HL-60/S4 treated with retinoic acid at 250 ng/mL for 4 days and 3 days (cell line): Measurements from ENCODE around the gene PAXX.

Experiments
- in situ Hi-C: fragments of 300-500 bp; cut with MboI; formaldehyde crosslinking; loops from 2 replicates; pipeline ENCODE4 v1.7.0; 2022; ENCODE audit warnings: low sequenced_read_pairs

Gene PAXX

DNA sequence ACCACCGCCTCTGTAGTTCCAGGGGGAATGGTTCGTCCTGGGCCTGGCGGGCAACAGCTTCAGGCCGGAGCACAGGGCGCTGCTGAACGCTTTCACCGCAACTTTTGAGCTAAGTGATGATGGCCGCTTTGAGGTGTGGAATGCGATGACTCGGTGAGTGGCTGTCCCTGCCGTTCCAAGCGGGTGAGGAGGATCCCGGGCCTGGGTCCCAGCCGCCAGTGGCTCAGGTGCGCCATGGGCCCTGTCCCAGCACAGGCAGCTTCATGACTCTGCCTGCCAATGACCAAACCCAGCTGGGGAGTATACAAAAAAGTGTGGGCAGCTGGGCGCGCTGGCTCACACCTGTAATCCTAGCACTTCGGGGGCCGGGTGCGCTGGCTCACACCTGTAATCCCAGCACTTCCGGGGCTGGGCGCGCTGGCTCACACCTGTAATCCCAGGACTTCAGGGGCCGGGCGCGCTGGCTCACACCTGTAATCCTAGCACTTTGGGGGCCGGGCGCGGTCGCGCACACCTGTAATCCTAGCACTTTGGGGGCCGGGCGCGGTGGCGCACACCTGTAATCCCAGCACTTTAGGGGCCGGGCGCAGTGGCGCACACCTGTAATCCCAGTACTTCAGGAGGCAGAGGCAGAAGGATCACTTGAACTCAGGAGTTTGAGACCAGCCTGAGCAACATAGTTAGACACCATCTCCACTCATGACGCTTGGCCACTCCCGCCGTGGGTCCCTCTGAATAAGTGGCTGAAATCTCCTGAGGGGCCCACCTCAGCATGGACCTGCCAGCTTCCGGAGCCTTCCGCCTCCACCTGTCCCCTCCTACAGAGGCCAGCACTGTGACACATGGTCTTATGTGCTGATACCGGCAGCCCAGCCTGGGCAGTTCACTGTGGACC lies 39.1 kb upstream of the PAXX start:
- in situ Hi-C loops = no loop called here

DNA sequence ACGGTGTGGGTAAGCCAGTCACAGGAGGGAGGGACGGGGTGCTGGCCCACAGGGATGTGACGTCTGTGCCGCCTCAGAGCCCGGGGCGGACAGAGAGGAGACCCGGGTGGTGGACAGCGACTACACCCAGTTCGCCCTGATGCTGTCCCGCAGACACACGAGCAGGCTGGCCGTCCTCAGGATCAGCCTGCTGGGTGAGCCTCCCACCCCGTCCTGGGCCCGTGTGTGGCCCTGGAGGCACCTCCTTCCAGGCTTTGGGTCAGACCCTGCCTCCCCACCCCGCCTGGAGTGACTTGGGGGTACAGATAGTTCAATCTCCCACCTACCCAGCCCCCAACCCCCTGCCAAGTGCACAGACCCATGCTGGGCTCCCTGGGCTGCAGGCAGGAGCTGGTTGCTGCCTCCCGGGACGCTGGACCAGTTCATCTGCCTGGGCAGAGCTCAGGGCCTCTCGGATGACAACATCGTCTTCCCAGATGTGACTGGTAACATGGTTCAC lies 38.4 kb upstream of the PAXX start:
- in situ Hi-C loops = no loop called here

DNA sequence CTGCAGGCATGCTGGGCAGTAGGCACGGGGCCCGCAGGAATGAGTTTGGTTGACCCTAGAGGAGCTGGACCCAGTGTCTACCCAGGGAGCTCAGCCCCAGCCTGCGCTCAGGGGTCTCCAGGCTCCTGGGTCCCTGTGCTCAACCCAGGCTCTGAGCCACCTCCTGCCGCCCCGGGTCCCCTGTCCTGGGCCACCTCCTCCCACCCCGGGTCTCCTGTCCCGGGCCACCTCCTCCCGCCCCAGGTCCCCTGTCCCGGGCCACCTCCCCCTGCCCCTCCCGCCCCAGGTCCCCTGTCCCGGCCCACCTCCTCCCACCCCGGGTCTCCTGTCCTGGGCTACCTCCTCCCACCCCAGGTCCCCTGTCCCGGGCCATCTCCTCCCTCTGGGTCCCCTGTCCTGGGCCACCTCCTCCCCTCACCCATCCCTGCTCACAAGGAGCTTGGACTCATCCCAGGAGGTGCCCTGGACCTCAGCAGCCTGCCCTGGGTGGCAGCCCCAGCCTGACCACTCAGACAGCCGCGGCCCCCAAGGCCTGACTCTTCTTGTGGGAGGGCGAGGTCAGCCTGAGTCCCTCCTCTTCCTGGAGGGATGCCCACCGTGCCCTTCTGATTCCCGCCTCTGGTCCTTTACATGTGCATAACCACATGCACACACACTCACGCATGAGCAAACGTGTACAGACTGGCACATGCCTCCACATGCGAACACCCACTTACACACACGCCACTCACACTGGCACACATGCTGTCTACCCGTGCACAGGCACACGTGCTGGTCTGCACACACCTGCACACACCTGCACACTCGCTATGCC lies 37.7 kb upstream of the PAXX start:
- in situ Hi-C loops = no loop called here

DNA sequence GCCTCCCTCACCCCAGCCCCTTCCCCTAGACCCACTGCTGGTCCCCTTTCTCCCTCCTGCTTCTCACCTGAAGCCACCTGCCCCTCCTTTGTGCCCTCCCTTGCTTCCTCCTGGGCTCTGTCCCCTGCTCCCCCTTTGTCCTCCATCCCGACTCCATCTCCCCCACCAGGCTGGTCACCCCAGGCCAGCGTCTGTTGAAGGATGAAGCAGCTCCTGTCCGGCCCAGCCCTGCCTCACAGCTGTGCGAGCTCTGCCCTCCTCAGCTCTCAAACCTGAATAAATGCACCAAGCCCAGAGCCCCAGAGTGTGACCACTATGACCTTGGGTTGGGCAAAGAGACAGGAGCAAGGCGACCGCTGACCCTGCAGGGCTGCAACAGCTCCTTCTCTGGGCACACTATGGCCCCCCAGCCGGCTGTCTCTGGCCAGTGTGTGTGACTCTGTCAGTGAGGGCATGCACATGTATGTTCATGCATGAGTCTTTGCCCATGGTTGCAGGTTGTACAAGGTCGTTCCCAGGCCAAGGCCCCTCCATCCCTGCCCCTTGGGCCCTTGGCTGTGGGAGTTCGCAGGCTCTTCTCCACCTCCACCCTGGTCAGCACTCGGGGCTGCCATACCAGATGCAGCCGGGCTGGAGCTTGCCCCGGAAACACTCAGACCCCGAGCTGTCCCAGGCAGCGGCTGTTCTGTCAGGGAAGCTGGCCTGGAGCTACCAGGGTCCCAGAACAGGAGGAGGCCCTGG lies 36.9 kb upstream of the PAXX start:
- in situ Hi-C loops = no loop called here

DNA sequence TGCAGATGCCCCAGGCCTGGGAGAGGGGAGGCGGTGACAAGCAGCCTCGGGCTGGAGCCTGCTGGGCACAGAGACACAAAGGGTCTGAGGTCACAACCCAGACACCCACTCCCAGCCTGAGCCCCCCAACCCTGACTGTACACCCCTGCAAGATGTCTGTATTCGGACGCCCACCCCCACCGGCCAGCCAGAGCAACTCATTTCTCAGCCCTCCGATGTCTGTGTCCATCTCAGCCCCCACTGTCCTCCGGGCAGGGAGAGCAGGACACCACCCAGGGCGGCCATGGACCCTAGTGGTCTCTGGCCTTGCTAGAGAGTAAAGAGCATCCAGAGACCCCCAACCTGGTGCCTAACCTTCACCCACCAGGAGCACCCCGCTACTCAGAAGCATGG lies 36.3 kb upstream of the PAXX start:
- in situ Hi-C loops = no loop called here

DNA sequence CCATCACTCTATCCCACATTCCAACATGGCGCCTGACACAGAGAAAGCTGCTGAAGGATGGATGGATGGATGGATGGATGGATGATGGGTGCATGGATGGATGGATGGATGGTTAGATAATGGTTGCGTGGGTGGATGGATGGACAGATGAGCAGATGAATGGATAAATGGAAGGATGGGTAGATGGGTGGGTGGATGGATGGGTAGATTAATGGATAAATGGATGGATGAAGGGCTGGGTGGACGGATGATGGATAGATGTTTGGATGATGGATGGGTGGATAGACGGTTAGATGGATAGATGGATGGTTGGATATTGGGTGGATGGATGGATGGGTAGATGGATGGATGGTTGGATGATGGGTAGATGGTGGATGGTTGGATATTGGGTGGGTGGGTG lies 35.6 kb upstream of the PAXX start:
- in situ Hi-C loops = no loop called here

DNA sequence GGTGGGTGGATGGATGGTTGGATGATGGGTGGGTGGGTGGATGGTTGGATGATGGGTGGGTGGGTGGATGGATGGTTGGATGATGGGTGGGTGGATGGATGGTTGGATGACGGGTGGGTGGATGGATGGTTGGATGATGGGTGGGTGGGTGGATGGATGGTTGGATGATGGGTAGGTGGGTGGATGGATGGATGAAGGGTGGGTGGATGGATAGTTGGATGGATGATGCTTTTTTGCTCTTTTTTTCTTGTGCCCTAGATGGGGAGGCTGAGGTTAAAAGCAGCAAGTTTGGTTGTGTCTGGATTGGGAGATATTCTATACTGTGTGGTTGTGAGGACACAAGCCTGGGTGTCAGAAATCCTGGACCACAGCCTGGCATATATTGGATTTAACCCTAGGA lies 34.8 kb upstream of the PAXX start:
- in situ Hi-C loops = no loop called here

DNA sequence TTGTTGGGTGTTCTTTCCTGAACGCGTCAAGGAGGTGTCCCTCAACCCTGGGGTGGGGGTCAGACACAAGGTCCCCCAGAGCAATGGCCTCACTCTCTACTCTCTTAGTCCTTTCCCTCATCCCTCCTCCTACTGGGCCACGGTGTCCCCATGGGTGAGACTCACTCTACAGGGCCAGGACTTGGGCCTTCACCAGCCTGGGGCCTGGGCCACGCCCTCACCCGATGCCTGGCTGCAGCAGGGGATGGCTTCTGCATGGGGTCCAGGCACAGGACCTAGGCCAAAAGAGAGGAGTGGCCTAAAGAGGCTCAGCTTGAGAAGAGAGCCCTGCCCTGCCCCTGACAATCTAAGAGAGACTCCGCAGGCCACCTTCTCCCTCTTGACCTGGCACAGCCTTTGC lies 34.3 kb upstream of the PAXX start:
- in situ Hi-C loops = no loop called here

DNA sequence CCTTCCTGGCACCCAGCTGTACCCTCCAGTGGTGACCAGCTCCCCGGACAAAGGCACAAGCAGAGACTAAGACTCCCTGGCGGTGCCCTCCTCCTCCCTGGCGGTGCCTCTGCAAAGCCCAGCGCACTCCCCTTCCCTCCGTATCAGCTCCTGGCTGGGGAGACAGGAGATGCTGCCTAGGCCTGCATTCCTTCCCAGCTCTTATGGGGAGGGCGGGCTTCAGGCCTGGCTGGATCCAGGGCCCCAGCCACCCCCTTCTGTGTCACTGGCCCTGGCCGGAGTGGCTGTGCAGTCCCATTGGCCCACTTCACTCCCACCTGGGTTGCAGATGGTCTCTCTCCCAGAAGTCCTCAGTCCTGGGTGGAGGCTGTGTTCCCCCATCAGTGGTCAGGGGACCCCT lies 33.7 kb upstream of the PAXX start:
- in situ Hi-C loops = no loop called here

DNA sequence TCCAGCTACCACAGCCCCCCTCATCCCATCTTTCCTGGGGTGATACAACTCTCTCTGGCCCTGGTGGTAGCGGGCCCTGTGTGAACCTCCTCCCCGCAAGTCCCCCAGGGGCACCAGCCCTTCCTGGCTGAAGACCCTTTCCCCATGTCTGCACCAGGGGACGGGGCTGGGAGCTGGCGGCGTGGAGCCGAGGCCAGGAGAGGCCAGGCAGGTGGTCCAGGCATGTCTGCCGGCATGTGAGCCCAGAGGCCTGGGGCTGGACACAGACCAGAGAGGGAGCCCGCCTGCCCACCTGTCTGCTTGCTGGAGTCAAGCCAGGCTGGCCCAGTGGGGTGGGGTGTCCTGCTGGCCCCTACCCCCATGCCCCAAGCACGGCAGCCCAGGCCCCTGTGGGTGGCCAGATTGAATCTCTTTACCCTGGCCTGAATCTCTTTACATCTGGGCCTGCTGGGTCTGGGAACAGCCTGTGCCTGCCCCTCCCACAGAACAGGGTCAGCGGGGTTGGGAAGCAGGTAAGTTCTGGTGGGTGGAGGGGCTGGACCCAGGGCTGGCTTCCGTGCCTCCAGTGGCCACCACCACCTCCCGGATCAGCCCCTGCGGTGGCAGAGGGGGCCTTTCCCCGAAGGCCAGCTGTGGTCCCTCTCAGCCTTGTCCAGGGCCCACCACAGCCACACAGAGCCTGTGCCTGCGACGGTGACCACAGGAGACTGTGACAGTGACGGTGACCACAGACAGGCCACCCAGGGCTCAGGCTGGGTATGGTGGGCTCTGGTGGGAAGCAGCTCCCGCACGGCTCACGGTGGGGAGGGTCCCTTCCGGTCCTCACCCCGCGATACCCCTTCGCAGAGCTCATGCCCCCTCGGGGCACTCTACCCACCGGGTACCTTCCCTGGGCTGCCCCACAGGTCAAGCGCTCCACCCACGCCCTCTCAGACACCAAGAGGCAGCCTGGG lies 33.0 kb upstream of the PAXX start:
- in situ Hi-C loops = no loop called here

DNA sequence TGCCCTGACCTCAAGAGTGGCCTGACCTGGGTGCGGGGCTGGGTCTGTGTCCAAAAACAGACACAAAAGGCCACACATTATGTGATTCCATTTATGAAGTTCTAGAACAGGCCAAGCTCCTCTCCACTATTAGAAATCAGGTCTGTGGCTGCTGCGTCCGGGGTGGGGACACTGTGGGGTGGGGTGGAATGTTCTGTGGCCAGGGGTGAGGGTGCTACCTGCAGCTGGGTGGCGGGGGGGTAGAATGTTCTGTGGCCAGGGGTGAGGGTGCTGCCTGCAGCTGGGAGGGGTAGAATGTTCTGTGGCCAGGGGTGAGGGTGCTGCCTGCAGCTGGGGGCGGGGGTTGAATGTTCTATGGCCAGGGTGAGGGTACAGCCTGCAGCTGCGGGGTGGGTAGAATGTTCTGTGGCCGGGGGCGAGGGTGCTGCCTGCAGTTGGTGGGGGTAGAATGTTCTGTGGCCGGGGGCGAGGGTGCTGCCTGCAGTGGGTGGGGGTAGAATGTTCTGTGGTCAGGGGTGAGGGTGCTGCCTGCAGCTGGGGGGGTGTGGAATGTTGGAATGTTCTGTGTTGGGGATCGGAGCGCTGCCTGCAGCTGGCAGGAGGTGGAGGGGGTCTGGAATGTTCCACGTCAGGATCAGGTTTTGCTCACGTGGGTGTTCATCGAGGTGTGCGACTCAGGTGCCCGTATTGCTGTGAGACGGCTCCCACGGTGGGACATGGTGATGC lies 31.8 kb upstream of the PAXX start:
- in situ Hi-C loops = no loop called here

DNA sequence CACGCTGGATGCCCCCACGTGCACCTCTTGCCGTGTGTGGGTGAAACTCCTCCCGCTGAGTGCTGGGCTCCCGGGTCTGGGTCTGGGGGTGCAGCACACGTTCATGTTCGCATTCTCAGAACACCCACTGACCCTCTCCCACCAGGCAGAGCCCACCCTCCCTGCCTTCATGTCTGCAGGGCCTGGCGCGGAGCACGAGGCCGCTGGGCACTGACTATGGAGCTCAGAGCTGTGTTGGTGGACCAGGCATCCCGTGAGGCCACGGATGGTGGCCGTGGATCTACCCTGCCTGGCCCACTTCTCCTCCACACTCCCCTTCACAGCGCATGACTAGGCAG lies 31.3 kb upstream of the PAXX start:
- in situ Hi-C loops = no loop called here

DNA sequence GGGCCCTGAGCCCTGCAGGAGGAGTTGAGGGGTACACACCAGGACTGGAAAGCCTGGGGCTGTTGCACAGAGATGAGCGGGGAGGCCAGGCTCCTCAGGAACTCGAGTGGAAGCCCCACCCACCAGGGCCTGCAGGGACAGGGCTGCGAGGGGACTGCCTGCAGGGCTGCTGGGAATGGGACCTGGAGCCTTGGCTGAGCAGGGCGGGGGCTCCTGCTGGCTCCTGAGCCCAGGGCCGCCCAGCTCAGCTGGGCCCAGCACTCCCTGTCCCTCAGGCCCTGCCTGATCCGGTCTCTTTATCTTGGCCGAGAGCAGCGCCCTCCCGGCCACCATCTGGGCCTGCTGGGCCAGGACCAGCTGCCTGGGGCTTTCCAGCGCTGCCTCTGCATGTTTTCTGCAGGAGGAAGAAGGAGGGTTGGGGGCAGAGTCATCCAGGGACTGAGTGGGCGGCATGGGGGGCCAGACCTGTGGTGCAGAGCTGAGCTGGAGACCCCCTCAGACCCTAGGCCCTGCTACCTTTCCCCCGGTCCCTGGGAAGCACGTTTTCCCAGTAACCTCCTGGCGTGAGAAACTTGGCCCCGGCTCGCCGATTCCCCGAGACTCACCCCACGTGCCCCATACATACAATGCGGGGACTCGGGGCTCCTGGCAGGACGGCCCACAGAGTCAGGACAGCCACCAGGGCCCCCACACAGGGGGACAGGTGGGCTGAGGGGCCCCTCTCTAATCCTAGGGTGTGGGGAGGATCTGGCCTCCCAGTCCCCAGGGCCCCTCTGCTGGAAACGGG lies 30.8 kb upstream of the PAXX start:
- in situ Hi-C loops = no loop called here

DNA sequence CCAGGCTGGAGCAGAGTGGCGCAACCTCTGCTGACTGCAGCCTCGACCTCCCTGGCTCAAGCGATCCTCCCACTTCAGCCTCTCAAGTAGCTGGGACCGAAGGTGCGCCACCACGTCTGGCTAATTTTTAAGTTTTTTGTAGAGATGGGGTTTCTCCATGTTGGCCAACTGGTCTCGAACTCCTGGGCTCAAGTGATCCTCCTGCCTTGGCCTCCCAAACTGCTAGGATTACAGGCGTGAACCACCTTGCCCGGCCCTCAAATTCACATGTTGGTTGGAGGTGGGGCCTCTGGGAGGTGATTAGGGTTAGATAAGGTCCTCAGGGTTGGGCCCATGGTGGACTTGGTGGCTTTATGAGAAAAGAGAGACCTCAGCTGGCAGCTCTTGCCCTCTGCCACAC lies 30.1 kb upstream of the PAXX start:
- in situ Hi-C loops = no loop called here

DNA sequence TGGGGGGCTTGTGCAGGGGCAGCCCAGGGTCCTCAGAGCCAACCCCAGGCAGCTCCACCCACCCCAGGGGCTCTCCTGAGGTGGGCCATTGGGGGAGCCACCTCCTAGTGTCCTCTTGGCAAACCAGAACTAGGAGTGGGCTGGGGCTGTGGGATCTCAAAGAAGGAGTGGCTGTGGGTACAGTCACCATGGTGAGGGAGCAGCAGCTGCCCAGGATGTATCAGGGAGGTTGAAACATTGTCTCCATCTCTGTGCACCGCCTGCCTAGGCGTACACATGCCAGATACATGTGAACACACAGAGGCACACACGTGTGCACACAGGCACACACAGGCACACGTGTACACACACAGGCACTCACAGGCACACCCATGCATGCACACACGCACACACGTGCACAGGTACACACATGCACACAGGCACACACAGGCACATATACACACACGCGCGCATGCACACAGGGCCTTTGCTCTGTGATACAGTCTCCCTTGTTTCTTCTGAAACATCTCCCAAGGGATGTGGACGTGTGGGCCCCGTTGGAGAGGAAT lies 29.4 kb upstream of the PAXX start:
- in situ Hi-C loops = no loop called here

DNA sequence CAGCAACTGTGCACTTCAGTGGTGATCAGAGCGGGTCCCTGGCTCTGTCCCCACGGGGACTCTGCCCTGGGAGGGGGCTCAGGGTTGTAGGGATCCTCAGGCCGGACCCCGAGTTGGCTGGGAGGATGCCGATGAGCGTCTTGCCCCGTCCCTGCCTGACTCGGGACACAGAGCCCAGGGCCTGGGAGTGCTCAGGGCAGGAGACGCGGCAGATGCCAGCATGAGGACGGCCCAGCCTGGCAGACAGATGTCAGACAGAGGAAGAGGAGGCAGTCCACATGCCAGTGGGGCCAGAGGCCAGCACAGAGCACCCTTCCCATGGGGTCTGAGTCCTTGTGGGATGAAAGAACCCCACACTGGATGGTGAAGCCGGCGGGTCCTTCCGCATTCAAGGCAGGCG lies 28.9 kb upstream of the PAXX start:
- in situ Hi-C loops = no loop called here

DNA sequence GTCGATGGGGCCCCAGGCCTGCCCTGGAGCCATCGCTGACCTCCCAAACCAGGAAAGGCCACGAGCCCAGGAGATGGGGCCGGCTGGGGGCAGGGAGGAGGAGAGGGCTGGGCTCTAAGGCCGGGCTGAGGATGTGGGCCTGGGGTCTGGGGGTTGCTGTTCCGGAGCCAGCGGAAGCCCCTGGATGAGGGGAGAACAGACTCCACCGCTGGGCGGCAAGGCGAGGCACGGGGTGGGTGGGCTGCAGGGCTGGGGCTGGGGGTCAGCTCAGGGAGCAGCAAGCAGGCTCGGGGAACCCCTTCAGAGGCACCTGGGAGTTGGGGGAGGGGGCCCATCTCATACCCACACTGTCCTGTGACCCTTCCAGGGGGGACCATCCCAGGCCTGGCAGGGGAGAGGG lies 28.5 kb upstream of the PAXX start:
- in situ Hi-C loops = no loop called here

DNA sequence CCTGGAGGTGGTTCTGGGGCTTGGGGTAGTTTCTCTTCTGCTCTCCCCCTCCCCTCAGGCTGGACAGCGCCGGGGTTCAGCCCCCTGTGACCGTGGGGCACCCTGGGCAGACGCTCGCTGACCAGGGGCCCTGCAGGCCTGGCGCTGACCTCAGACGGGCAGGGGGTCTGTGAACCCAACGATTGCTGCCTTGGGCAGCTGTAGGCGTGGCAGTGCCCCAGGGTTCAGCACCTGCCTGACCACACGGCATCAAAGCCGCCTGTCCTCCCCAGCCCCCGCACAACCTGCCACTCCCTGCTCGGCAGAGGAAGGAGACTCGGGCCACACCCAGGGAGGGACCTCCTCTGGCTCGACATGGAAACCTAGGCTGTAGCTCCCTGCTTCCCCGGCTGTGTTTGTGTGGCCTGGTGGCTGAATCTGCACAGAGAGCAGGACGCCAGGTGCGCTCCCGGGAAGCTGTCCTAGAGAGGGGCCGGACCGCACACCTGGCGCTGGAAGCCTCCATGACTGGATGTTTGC lies 28.0 kb upstream of the PAXX start:
- in situ Hi-C loops = no loop called here
